HG02973 (cell line): Measurements from ENCODE around the gene KRT6A.

Experiments used
- ATAC-seq: cut with Tn5 transposase; IDR thresholded peaks from one replicate; pipeline ENCODE4 v1.9.1; 2021; ENCODE audit warnings: moderate library complexity; ENCODE audit not compliant: unreplicated experiment

KRT6A gene

GRCh38 chr12:52438305-52439301 is 54.5 kb downstream of the KRT6A start:
- ATAC-seq = no peak

- no peak for ATAC-seq
These were observed 55.5 kb downstream of the KRT6A start for GRCh38 chr12:52437508-52437907.
